Hepatocyte (in vitro differentiated cells): ENCODE results near the gene RABEP2. TPM values are rescaled to one million over a fixed set of nuclear protein-coding genes. Genes with fewer than 3 reads are reported as not detected.

ENCODE experiments used
- DNase-seq: peaks from one replicate; pipeline ENCODE4 v3.0.0-alpha.2; 2016; ENCODE audit warnings: low spot score
- H2AFZ ChIP-seq: fragments of 200-600 bp; sonication (generic); 2 replicates; pipeline ENCODE4 v1.6.0; 2016; ENCODE audit warnings: antibody characterized with exemption, mild to moderate bottlenecking
- H3K27ac ChIP-seq: fragments of 200-600 bp; sonication (generic); 2 replicates; pipeline ENCODE4 v1.5.1; 2016; ENCODE audit warnings: mild to moderate bottlenecking
- H3K27me3 ChIP-seq: fragments of 200-600 bp; sonication (generic); 2 replicates; pipeline ENCODE4 v1.6.1; 2016
- H3K36me3 ChIP-seq: fragments of 200-600 bp; sonication (generic); replicated peaks from 2 replicates; pipeline ENCODE4 v1.5.1; 2016; ENCODE audit warnings: low read depth; ENCODE audit not compliant: insufficient read depth
- H3K4me1 ChIP-seq: fragments of 200-600 bp; sonication (generic); 2 replicates; pipeline ENCODE4 v1.5.1; 2016; ENCODE audit warnings: mild to moderate bottlenecking, moderate library complexity; ENCODE audit not compliant: insufficient read depth
- H3K4me2 ChIP-seq: fragments of 200-600 bp; sonication (generic); 2 replicates; pipeline ENCODE4 v1.6.0; 2016
- H3K4me3 ChIP-seq: fragments of 200-600 bp; sonication (generic); 2 replicates; pipeline ENCODE4 v1.5.1; 2016; ENCODE audit warnings: mild to moderate bottlenecking
- H3K79me2 ChIP-seq: fragments of 200-600 bp; sonication (generic); 2 replicates; pipeline ENCODE4 v1.6.0; 2017; ENCODE audit warnings: mild to moderate bottlenecking
- H3K9me2 ChIP-seq: fragments of 200-600 bp; sonication (generic); replicated peaks from 2 replicates; pipeline ENCODE4 v1.6.0; 2017; ENCODE audit warnings: mild to moderate bottlenecking; ENCODE audit not compliant: insufficient read depth
- H3K9me3 ChIP-seq: fragments of 200-600 bp; sonication (generic); 2 replicates; pipeline ENCODE4 v1.5.1; 2016; ENCODE audit warnings: low read depth, mild to moderate bottlenecking
- H4K20me1 ChIP-seq: fragments of 200-600 bp; sonication (generic); 2 replicates; pipeline ENCODE4 v1.6.0; 2016; ENCODE audit warnings: mild to moderate bottlenecking; ENCODE audit not compliant: insufficient read depth, poor library complexity, severe bottlenecking
- CTCF ChIP-seq: fragments of 200-600 bp; sonication (generic); IDR thresholded peaks from 2 replicates; pipeline ENCODE4 v1.5.1; 2016; ENCODE audit warnings: antibody characterized with exemption, mild to moderate bottlenecking; ENCODE audit not compliant: poor library complexity
- EZH2 ChIP-seq: fragments of 200-600 bp; sonication (generic); IDR thresholded peaks from 2 replicates; pipeline ENCODE4 v1.6.1; 2016; ENCODE audit warnings: antibody characterized with exemption, mild to moderate bottlenecking, borderline replicate concordance
- EZH2phosphoT487 ChIP-seq: fragments of 200-600 bp; sonication (generic); IDR thresholded peaks from one replicate; pipeline ENCODE4 v1.6.1; 2018; ENCODE audit warnings: antibody characterized with exemption, mild to moderate bottlenecking, low read depth, moderate library complexity; ENCODE audit not compliant: unreplicated experiment, severe bottlenecking
- WGBS: methylation state at CpG from one replicate; pipeline ENCODE4 v1.1.6; 2016; ENCODE audit warnings: low lambda C conversion rate; ENCODE audit errors: missing lambda C conversion rate; 5-methylcytosine and 5-hydroxymethylcytosine counted together
- polyA plus RNA-seq: library from polyadenylated mRNA; unstranded; fragments of >200 nt; fragmentation: Nextera tagmentation; extraction: Ambion mirVana; gene quantifications from 2 replicates; pipeline ENCODE4 v1.2.1, GENCODE V29; 2016
- small RNA-seq: library from RNA; depleted of rRNA; stranded (forward); fragments of <200 nt; gene quantifications from one replicate; pipeline ENCODE3, GENCODE V24; 2014
- total RNA-seq: library from RNA; depleted of rRNA; stranded (reverse); fragments of >200 nt; gene quantifications from 2 replicates; pipeline ENCODE4 v1.2.3, GENCODE V29; 2014

The RABEP2 gene
- total and polyA plus RNA-seq, 2 experiments from 2014 or later: 30.3 to 37.2 TPM

GRCh38 chr16:28858421-28858820 is 66.6 kb downstream of the RABEP2 start:
- Histone ChIP-seq H3K4me2 (no peak overlapping the region), H3K27ac (no peak overlapping the region), H4K20me1 (no peaks in the 10 kb centered on the region), H3K27me3 (no peaks in the 10 kb centered on the region), H3K4me3 (no peak overlapping the region), H3K9me3 (no peaks in the 10 kb centered on the region), H3K9me2 (no peaks in the 10 kb centered on the region), H2AFZ (no peak overlapping the region), H3K4me1 (peaks cover 4% of the 10 kb centered on the region), H3K36me3 (no peaks in the 10 kb centered on the region), H3K79me2 (peaks cover 11% of the 10 kb centered on the region)
- DNase-seq: no peak
- TF ChIP-seq EZH2phosphoT487: no peak
- TF ChIP-seq EZH2: no peak
- TF ChIP-seq CTCF: no peak
- WGBS: 96% methylated on average over 8 of the region's 8 CpGs

Small RNA genes lying within 50 kb of the gene (small RNA-seq; reads per million reads assigned to genes)
- not detected for gene RF00416

Other genes with a start within 250 kb of the RABEP2 start
- 130 and 170 TPM in 2 replicates for gene EIF3C, start 213.8 kb downstream of the RABEP2 start, total RNA-seq
- gene EIF3C, start 213.8 kb downstream of the RABEP2 start, polyA plus RNA-seq: 439 and 441 TPM in 2 replicates
- gene NPIPB9, start 173.5 kb downstream of the RABEP2 start, total RNA-seq: 3.0 and 3.2 TPM in 2 replicates
- gene NPIPB9, start 173.5 kb downstream of the RABEP2 start, polyA plus RNA-seq: 1.0 and 1.5 TPM in 2 replicates
- gene ATXN2L, start 102.2 kb downstream of the RABEP2 start, total RNA-seq: 29.3 and 50.4 TPM in 2 replicates
- gene ATXN2L, start 102.2 kb downstream of the RABEP2 start, polyA plus RNA-seq: 124 and 128 TPM in 2 replicates
- gene TUFM, start 78.9 kb downstream of the RABEP2 start, total RNA-seq: 106 and 107 TPM in 2 replicates
- gene TUFM, start 78.9 kb downstream of the RABEP2 start, polyA plus RNA-seq: 214 and 244 TPM in 2 replicates
- 15.1 and 22.6 TPM in 2 replicates for gene SH2B1, start 61.4 kb downstream of the RABEP2 start, total RNA-seq
- gene SH2B1, start 61.4 kb downstream of the RABEP2 start, polyA plus RNA-seq: 25.9 and 29.2 TPM in 2 replicates
- gene ATP2A1, start 46.8 kb downstream of the RABEP2 start, total RNA-seq: 0.13 and 0.72 TPM in 2 replicates
- gene ATP2A1, start 46.8 kb downstream of the RABEP2 start, polyA plus RNA-seq: 0.49 and 2.3 TPM in 2 replicates
- not detected in 2 replicates for gene CD19, start 6.7 kb upstream of the RABEP2 start, total RNA-seq
- gene CD19, start 6.7 kb upstream of the RABEP2 start, polyA plus RNA-seq: not detected in 2 replicates
- 17.3 and 17.4 TPM in 2 replicates for gene NFATC2IP, start 25.7 kb upstream of the RABEP2 start, total RNA-seq
- gene NFATC2IP, start 25.7 kb upstream of the RABEP2 start, polyA plus RNA-seq: 19.7 and 22.3 TPM in 2 replicates
- 36.6 and 42.8 TPM in 2 replicates for gene SPNS1, start 49.5 kb upstream of the RABEP2 start, total RNA-seq
- 140 and 146 TPM in 2 replicates for gene SPNS1, start 49.5 kb upstream of the RABEP2 start, polyA plus RNA-seq
- 1.00 and 3.9 TPM in 2 replicates for gene LAT, start 59.8 kb upstream of the RABEP2 start, total RNA-seq
- 2.4 and 6.9 TPM in 2 replicates for gene LAT, start 59.8 kb upstream of the RABEP2 start, polyA plus RNA-seq